Gastrocnemius medialis (tissue), 4 donors: ENCODE measurements around the gene HTR4.

Source experiments
- POLR2A ChIP-seq, 2 donors: fragments of 450-650 bp; IDR thresholded peaks; one replicate each; pipeline ENCODE4 v1.6.1; 2017; ENCODE audit warnings: antibody characterized with exemption in 2 of 2, mild to moderate bottlenecking in 2 of 2, moderate library complexity in 2 of 2
- TF ChIP-seq, protein P1 (sequence below), 5 experiments: fragments of 450-650 bp in 3 of 5; fragments of 200-600 bp in 2 of 5; sonication (generic) in 2 of 5; IDR thresholded peaks in 4 of 5; conservative IDR thresholded peaks in 1 of 5; 1 replicate in 4 of 5; 2 replicates in 1 of 5; pipeline ENCODE4 v1.5.1; 2016 to 2019; ENCODE audit warnings: antibody characterized with exemption in 5 of 5, mild to moderate bottlenecking in 3 of 5, moderate library complexity in 3 of 5

DNA sequence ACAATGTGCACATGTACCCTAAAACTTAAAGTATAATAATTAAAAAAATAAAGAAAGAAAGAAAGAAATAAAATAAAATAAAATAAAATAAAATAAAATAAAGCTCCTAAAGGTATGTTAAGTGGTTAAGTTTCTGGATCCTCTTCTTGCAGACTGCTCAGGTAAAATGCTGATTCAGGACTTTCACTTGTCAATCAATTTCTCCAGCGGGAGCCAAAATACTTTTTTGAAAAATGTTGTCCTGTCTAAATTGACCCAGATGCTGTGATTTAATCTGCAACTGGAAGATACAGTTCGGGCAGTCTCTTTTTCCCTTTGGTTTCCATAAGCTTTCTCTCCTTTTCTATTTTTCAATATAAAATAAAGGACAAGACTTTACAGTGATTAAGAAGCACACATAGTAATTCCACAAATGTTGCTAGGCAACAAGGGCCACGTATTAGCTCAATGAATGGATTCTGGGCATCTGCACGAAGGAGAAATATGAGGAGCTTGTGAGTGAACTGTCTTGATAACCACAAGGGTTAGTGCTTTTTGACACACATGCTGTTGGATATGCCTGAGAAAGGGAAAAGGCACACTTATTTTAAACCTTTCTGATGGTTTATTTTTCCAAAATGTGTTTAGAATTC is 38.6 kb downstream of the HTR4 start:
- no peak for TF ChIP-seq POLR2A (IDR thresholded peaks at IDR 0.05)
- TF ChIP-seq, protein P1, sequence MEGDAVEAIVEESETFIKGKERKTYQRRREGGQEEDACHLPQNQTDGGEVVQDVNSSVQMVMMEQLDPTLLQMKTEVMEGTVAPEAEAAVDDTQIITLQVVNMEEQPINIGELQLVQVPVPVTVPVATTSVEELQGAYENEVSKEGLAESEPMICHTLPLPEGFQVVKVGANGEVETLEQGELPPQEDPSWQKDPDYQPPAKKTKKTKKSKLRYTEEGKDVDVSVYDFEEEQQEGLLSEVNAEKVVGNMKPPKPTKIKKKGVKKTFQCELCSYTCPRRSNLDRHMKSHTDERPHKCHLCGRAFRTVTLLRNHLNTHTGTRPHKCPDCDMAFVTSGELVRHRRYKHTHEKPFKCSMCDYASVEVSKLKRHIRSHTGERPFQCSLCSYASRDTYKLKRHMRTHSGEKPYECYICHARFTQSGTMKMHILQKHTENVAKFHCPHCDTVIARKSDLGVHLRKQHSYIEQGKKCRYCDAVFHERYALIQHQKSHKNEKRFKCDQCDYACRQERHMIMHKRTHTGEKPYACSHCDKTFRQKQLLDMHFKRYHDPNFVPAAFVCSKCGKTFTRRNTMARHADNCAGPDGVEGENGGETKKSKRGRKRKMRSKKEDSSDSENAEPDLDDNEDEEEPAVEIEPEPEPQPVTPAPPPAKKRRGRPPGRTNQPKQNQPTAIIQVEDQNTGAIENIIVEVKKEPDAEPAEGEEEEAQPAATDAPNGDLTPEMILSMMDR (IDR thresholded peaks at IDR 0.05 in 4 of 5, conservative IDR thresholded peaks at IDR 0.05 in 1 of 5) = no peak
